Panc1 (cell line): ENCODE measurements around the gene RHBDD1.
A peak's percentile ranks its signal among the peaks of the same experiment; 100 is the strongest.

Source experiments
- POLR2AphosphoS5 ChIP-seq: IDR thresholded peaks from 2 replicates; pipeline ENCODE4 v1.6.1; 2012; ENCODE audit warnings: mild to moderate bottlenecking, low read depth, low read length, moderate library complexity
- SIN3A ChIP-seq: IDR thresholded peaks from 2 replicates; pipeline ENCODE4 v1.6.1; 2012; ENCODE audit warnings: low read depth, mild to moderate bottlenecking, low read length, moderate library complexity, borderline replicate concordance; ENCODE audit not compliant: insufficient read depth
- TCF7L2 ChIP-seq: IDR thresholded peaks from 2 replicates; pipeline ENCODE4 v1.6.1; 2011; ENCODE audit warnings: mild to moderate bottlenecking, low read depth, low read length, inconsistent platforms
- TF ChIP-seq, protein P1 (sequence below): fragments of 450-650 bp; IDR thresholded peaks from 2 replicates; pipeline ENCODE4 v1.5.1; 2017; ENCODE audit warnings: mild to moderate bottlenecking
- TF ChIP-seq, protein P2 (sequence below), 2 experiments: IDR thresholded peaks; 2 replicates each; pipeline ENCODE4 v1.6.1; 2011 to 2012; ENCODE audit warnings: low read depth in 2 of 2, control low read depth in 1 of 2, low read length in 1 of 2, mild to moderate bottlenecking in 1 of 2, moderate library complexity in 1 of 2; ENCODE audit not compliant: insufficient read depth in 1 of 2

DNA sequence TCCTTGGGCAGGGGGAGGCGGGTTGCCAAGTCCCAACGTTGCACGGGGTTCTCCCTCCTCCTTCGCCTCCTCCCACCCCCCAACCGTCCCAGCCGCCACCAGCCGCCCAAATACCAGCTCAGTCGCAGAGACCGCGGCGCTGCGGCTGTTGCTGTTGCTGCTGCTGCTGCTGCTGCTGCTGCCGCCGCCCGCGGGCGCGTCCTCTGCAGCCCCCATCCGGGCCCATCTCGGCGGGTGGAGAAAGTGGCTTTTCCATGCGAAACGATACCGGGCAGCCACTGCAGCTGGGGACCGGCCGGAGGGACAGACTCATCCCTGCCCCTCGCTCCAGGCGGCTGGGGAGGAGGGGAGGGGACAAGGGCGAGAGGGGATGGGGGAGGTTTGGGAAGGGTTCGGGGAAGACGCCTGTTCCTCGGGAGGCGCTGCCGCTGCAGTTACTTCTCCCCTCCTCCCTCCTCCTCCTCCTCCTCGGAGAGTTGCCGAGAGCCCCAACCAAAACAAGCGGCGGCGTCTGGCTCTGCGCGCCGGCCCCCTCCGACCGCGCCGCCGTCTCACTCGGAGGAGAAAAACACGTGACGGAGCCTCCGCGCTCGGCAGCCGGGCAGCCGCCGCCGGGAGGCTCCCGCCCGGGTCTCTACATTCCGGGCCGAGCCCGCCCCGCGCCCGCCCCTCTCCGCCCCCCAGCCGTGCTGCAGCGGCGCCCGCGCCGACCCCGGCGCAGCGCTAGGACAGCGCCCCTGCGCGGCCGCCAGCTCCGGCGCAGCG lies 36.5 kb upstream of the RHBDD1 start, which contains the start of gene IRS1:
- TF ChIP-seq, protein P1, sequence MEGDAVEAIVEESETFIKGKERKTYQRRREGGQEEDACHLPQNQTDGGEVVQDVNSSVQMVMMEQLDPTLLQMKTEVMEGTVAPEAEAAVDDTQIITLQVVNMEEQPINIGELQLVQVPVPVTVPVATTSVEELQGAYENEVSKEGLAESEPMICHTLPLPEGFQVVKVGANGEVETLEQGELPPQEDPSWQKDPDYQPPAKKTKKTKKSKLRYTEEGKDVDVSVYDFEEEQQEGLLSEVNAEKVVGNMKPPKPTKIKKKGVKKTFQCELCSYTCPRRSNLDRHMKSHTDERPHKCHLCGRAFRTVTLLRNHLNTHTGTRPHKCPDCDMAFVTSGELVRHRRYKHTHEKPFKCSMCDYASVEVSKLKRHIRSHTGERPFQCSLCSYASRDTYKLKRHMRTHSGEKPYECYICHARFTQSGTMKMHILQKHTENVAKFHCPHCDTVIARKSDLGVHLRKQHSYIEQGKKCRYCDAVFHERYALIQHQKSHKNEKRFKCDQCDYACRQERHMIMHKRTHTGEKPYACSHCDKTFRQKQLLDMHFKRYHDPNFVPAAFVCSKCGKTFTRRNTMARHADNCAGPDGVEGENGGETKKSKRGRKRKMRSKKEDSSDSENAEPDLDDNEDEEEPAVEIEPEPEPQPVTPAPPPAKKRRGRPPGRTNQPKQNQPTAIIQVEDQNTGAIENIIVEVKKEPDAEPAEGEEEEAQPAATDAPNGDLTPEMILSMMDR, result peak; percentile 90
- peak; percentile 9; the same call in 1 of the 2 replicates for TF ChIP-seq SIN3A
- TF ChIP-seq, protein P2, sequence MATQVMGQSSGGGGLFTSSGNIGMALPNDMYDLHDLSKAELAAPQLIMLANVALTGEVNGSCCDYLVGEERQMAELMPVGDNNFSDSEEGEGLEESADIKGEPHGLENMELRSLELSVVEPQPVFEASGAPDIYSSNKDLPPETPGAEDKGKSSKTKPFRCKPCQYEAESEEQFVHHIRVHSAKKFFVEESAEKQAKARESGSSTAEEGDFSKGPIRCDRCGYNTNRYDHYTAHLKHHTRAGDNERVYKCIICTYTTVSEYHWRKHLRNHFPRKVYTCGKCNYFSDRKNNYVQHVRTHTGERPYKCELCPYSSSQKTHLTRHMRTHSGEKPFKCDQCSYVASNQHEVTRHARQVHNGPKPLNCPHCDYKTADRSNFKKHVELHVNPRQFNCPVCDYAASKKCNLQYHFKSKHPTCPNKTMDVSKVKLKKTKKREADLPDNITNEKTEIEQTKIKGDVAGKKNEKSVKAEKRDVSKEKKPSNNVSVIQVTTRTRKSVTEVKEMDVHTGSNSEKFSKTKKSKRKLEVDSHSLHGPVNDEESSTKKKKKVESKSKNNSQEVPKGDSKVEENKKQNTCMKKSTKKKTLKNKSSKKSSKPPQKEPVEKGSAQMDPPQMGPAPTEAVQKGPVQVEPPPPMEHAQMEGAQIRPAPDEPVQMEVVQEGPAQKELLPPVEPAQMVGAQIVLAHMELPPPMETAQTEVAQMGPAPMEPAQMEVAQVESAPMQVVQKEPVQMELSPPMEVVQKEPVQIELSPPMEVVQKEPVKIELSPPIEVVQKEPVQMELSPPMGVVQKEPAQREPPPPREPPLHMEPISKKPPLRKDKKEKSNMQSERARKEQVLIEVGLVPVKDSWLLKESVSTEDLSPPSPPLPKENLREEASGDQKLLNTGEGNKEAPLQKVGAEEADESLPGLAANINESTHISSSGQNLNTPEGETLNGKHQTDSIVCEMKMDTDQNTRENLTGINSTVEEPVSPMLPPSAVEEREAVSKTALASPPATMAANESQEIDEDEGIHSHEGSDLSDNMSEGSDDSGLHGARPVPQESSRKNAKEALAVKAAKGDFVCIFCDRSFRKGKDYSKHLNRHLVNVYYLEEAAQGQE (IDR thresholded peaks at IDR 0.05; ENCODE audit: insufficient read depth in 1 of 2, low read depth in 2 of 2, low read length in 1 of 2), result no peak
- TF ChIP-seq TCF7L2, result no peak
- TF ChIP-seq POLR2AphosphoS5, result peak; percentile 24; the same call in 1 of the 2 replicates
